GM21390 (cell line): Measurements from ENCODE around the gene FRMD3.

Experiments
- ATAC-seq: cut with Tn5 transposase; IDR thresholded peaks from one replicate; pipeline ENCODE4 v1.9.1; 2021; ENCODE audit not compliant: unreplicated experiment

Gene FRMD3

DNA sequence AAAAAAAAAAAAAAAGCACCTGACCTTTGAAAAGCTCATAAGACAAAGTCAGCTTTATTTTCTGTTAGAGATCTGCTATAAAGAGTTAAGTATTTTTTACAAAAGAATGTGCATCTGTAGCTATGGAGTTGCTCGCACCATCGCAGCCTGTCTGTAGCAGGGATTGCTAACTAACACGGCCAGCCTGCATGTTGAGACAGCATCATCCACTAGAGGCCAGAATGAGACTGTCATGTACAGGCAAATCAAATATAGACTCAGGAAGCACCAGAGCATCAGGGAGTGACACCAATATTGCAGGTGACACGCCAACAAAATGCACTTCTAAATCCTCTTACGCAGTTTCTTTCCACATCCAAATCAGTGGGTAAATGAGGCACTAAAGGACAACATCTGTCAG is 339.0 kb downstream of the FRMD3 start:
- ATAC-seq, result peak; percentile 67

- no peak for ATAC-seq
Measured at GRCh38 chr9:83198371-83198770, 339.8 kb downstream of the FRMD3 start.

- ATAC-seq, result no peak
Measured at GRCh38 chr9:83197591-83197990, 340.6 kb downstream of the FRMD3 start.

- no peak for ATAC-seq
Measured at GRCh38 chr9:83196946-83197345, 341.3 kb downstream of the FRMD3 start.
